HG03558 (cell line): Measurements from ENCODE around the gene CUBN.
"Not testable (repeated sequence)": the region's sequence is repeated elsewhere in the genome, so short reads cannot be mapped to it uniquely, and the experiment has no call there.

ENCODE experiments used
- ATAC-seq: cut with Tn5 transposase; IDR thresholded peaks from one replicate; pipeline ENCODE4 v1.9.1; 2021; ENCODE audit warnings: moderate number of reproducible peaks; ENCODE audit not compliant: unreplicated experiment; ENCODE audit errors: extremely low read depth

CUBN gene

GRCh38 chr10:16853201-16853600, 276.4 kb downstream of the CUBN start:
- ATAC-seq = no peak

- ATAC-seq = no peak
These were observed 277.0 kb downstream of the CUBN start for GRCh38 chr10:16852624-16853023.

GRCh38 chr10:16848562-16849154, 281.0 kb downstream of the CUBN start:
- no peak for ATAC-seq

- no peak for ATAC-seq
These were observed 282.0 kb downstream of the CUBN start for GRCh38 chr10:16847644-16848043.

DNA sequence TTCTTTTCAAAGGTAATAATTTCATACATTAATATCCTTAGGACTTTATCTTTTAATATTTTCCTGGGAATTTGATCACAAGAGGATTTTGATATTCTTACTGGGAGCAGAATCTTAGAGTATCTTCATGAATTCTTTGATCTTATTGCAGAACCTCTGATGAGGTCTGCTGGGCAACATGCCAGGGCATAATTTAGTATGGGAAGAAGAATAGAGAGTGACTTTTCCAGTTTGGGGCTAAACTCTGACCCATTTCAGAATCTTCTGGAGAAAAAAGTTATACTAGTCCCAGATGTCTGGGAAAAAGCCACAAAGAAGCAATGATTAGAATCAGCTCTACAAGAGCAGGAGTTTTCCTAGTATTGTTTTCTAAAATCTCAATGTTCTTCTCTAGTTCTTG, 284.4 kb downstream of the CUBN start:
- ATAC-seq = no peak

- ATAC-seq = peak; percentile 68
These were observed 286.2 kb downstream of the CUBN start for GRCh38 chr10:16843252-16843870.

- no peak for ATAC-seq
These were observed 294.4 kb downstream of the CUBN start for GRCh38 chr10:16835228-16835627.

GRCh38 chr10:16832351-16833080, 297.1 kb downstream of the CUBN start:
- ATAC-seq = no peak

DNA sequence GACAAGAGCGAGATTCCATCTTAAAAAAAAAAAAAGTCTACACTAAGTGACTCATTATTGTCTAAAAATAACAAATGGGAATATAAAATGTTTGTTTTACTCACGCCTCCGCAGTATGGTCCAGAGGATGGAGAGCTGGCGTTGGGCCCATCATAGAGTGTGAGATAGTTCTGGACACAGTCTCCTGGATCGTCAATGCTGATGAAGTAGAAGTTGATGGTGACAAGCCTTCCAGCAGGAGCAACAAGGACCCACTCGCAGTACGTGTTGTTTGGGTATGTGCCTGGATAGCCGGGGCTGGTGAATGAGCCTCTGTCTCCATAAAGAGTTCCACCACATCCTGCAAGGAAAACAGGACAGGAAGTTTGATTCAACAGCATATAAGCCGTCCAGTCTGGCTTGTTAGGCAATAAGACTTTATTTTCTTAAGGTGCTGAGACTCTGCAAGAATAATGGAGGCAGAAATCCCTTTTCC, 300.9 kb downstream of the CUBN start:
- no peak for ATAC-seq

DNA sequence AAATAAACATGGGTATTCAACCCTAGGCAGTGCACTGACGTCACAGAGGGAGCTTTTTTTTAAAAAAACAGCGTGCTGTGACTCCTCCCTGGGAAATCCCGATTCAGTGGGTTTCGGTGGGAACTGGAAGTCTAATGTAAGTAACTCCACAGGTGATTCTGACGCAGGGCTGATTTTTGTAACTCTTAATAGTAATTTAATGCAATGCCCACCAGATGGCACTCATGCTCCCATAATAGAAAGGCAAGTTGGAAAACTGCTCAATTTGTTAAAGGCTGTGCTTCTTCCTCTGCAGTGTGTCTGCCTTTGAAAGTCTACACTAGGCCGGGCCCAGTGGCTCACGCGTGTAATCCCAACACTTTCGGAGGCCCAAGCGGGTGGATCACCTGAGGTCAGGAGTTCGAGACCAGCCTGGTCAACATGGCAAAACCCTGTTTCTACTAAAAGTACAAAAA, 301.5 kb downstream of the CUBN start:
- no peak for ATAC-seq

DNA sequence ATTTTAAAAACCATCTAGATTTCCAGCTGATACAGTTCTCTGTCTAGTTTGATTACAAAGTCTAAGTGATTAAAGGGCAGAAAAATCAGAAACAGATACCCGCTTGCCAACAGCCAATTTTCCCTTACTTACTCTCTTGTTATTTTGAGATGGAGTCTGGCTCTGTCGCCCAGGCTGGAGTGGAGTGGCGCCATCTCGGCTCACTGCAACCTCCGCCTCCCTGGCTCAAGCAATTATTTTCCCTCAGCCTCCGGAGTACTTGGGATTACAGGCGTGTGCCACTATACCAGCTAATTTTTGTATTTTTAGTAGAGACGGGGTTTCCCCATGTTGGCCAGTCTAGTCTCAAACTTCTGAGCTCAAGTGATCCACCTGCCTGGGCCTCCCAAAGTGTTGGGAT, 302.1 kb downstream of the CUBN start:
- not testable (repeated sequence) for ATAC-seq

- ATAC-seq = no peak
These were observed 306.8 kb downstream of the CUBN start for GRCh38 chr10:16822726-16823360.

DNA sequence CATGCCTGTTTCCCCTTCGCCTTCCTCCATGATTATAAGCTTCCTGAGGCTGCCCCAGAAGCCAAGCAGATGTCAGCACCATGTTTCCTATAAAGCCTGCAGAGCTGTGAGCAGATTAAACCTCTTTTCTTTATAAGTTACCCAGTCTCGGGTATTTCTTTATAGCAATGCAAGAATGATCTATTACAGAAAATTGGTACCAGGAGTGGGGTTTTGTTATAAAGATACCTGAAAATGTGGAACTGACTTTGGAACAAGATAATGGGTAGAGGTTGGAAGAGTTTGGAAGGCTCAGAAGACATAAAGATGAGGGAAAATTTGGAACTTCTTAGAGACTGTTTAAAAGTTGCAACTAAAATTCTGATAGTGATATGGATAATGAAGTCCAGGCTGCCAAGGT, 307.6 kb downstream of the CUBN start:
- ATAC-seq = no peak

- no peak for ATAC-seq
These were observed 309.2 kb downstream of the CUBN start for GRCh38 chr10:16820421-16820820.

- ATAC-seq = no peak
These were observed 309.6 kb downstream of the CUBN start for GRCh38 chr10:16820018-16820417.

DNA sequence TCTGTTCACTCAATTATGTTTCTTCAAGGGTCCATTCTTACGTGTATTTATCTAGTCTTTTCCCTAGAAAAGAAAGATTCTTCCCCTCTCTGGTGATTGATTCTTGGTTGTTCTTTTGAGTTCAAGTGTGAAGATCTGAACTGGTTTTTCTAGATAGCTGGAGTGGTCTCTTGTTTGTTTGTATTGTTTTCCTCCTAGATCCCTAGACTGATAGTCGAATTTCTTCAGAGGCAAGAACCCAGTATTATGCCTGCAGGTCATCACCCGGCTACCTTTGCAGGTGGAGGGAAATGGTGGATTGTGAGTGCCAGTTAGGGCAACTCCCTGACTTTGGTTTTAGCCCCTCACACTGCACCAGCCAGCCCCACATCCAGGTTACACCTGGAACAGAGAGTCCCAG, 310.2 kb downstream of the CUBN start:
- no peak for ATAC-seq

DNA sequence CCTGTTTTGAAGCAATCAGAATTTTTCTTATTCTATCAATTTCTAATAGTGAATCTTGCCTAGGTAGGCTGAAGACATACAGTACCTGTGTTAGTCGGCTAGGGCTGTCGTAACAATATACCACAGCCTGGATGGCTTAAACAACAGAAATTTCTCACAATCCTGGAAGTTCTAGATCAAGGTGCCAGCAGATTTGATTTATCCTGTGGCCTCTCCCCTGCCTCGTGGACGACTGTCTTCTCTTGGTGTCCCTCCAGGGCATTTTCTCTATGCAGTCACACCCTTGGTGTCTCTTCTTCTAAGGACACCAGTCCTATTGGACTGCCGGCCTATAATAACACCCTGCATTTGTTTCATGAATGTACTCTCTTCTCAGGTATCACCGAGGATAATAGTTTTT, 310.6 kb downstream of the CUBN start:
- no peak for ATAC-seq

DNA sequence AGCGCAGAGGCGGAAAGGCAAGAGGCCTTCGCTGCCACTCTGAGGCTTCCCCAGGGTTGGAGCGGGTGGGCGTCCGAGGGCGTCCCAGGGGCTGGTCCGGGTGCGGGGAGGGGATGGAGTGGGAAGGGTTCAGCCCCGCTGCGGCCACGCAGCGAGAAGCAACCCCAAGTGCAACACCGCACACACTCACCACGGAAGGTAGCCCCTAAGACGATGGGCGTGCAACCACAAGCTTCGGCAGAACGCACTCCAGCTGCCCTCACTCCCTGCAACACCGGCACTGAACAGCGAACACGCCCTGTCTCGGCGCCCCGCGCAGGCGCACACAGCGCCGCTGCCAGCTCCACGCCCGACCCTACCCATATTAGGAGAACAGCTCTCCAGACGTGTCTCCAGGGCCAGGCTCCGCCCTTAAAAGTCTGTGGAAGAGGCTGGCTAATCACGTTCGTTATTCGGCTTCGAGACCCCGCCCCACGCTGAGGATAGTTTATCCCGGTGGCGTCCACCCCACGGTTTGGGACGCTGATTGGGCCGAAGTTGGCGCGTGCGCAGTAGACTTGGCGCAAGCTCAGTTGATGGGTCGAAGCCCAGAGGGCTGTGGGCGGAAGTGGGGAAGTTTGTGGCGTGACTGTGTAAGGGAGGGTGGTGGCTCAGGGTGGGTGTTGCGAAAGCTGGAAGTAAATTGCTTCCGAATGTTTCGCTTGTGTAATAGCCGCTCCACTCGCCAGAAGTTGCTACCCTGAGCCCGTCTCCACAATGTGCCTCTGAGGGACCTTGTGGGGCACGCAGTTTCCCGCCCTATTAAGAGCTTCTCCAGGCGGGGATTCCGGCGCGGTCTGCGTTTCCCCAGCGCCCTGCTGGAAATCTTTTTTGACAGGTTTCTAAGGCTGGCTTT, 312.2 kb downstream of the CUBN start, which contains the start of gene RSU1:
Gene RSU1 (minus strand): TSS at position 300 of the 895 bp plus-strand sequence. CDS start 343 bp downstream, outside the sequence.
- peak; percentile 96 for ATAC-seq

DNA sequence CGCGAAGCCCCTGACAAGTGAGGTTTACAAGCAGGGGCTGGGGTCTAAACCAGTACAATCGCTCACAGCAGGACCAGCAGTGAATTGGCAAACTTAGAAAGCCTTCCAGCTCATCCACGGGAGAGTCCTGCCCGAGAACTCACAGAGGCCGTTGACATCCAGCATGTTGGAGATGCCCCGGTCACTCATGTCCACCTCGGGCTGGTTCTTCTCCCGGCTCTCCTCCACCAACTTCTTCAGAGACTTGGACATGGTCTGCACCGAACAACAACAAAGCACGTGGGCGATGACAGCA, 312.8 kb downstream of the CUBN start:
- ATAC-seq = no peak

GRCh38 chr10:16816171-16816570, 313.4 kb downstream of the CUBN start:
- no peak for ATAC-seq
